Mucosa of rectum (tissue), 2 donors: ENCODE measurements around the gene RGS5.

Experiments used
- H3K27ac ChIP-seq, 2 donors: one replicate each; pipeline ENCODE4 v1.7.0; 2013; ENCODE audit warnings: inconsistent platforms in 2 of 2, low read depth in 2 of 2, low read length in 2 of 2
- H3K27me3 ChIP-seq, 2 donors: one replicate each; pipeline ENCODE4 v1.7.0; 2013; ENCODE audit warnings: low read length in 2 of 2; ENCODE audit not compliant: control insufficient read depth in 2 of 2, insufficient read depth in 2 of 2
- H3K36me3 ChIP-seq, 2 donors: one replicate each; pipeline ENCODE4 v1.7.0; 2013; ENCODE audit warnings: low read length in 2 of 2; ENCODE audit not compliant: control insufficient read depth in 2 of 2, insufficient read depth in 2 of 2
- H3K4me1 ChIP-seq, 2 donors: one replicate each; pipeline ENCODE4 v1.7.0; 2013; ENCODE audit warnings: low read length in 2 of 2, mild to moderate bottlenecking in 1 of 2; ENCODE audit not compliant: control insufficient read depth in 2 of 2, insufficient read depth in 2 of 2
- H3K4me3 ChIP-seq, 2 donors: one replicate each; pipeline ENCODE4 v1.7.0; 2013; ENCODE audit warnings: low read length in 2 of 2
- H3K9ac ChIP-seq, 2 donors: one replicate each; pipeline ENCODE4 v1.7.0; 2013; ENCODE audit warnings: low read length in 2 of 2, low read depth in 1 of 2, mild to moderate bottlenecking in 1 of 2
- H3K9me3 ChIP-seq, 2 donors: one replicate each; pipeline ENCODE4 v1.7.0; 2013; ENCODE audit warnings: low read length in 2 of 2; ENCODE audit not compliant: control insufficient read depth in 2 of 2
- donor health status: healthy.
- donor health status: Normal muscosa, but diverticular disease.

RGS5 gene

GRCh38 chr1:163227126-163227525 is 24.4 kb upstream of the RGS5 start:
- Histone ChIP-seq H3K9me3 (no peaks in the 10 kb centered on the region), H3K27me3 (no peaks in the 10 kb centered on the region), H3K9ac (no peak overlapping the region), H3K36me3 (no peaks in the 10 kb centered on the region), H3K27ac (no peak overlapping the region), H3K4me3 (no peak overlapping the region), H3K4me1 (no peaks in the 10 kb centered on the region)

GRCh38 chr1:163213626-163214025 is 10.9 kb upstream of the RGS5 start:
- Histone ChIP-seq H3K9ac (no peak overlapping the region), H3K9me3 (no peaks in the 10 kb centered on the region), H3K4me1 (no peaks in the 10 kb centered on the region), H3K4me3 (no peak overlapping the region), H3K36me3 (no peaks in the 10 kb centered on the region), H3K27me3 (no peaks in the 10 kb centered on the region), H3K27ac (no peak overlapping the region)

- H3K27me3 ChIP-seq: no peaks in the 10 kb centered on the region
- no peak overlapping the region for H3K9ac ChIP-seq
- H3K4me1 ChIP-seq: no peaks in the 10 kb centered on the region
- H3K4me3 ChIP-seq: no peak overlapping the region
- H3K27ac ChIP-seq: no peak overlapping the region
- H3K9me3 ChIP-seq: no peaks in the 10 kb centered on the region
- H3K36me3 ChIP-seq: no peaks in the 10 kb centered on the region
Observed at GRCh38 chr1:163211667-163212066, 9.0 kb upstream of the RGS5 start.

- H3K4me1 ChIP-seq: no peaks in the 10 kb centered on the region
- H3K27me3 ChIP-seq: no peaks in the 10 kb centered on the region
- H3K27ac ChIP-seq: no peak overlapping the region
- no peaks in the 10 kb centered on the region for H3K9me3 ChIP-seq
- H3K36me3 ChIP-seq: no peaks in the 10 kb centered on the region
- no peak overlapping the region for H3K4me3 ChIP-seq
- H3K9ac ChIP-seq: no peak overlapping the region
Observed at GRCh38 chr1:163205513-163205912, 2.8 kb upstream of the RGS5 start.

GRCh38 chr1:163203561-163203960 is 845 bp upstream of the RGS5 start:
- no peaks in the 10 kb centered on the region for H3K36me3 ChIP-seq
- no peak overlapping the region for H3K9ac ChIP-seq
- no peaks in the 10 kb centered on the region for H3K4me1 ChIP-seq
- H3K9me3 ChIP-seq: no peaks in the 10 kb centered on the region
- no peak overlapping the region for H3K4me3 ChIP-seq
- H3K27me3 ChIP-seq: no peaks in the 10 kb centered on the region
- no peak overlapping the region for H3K27ac ChIP-seq

- no peaks in the 10 kb centered on the region for H3K36me3 ChIP-seq
- no peaks in the 10 kb centered on the region for H3K27me3 ChIP-seq
- no peaks in the 10 kb centered on the region for H3K9me3 ChIP-seq
- H3K4me1 ChIP-seq: no peaks in the 10 kb centered on the region
- no peak overlapping the region for H3K9ac ChIP-seq
- no peak overlapping the region for H3K4me3 ChIP-seq
- no peak overlapping the region for H3K27ac ChIP-seq
Observed at GRCh38 chr1:163201906-163202305, 810 bp downstream of the RGS5 start.

GRCh38 chr1:163197022-163197421 is 5.7 kb downstream of the RGS5 start:
- no peak overlapping the region for H3K27ac ChIP-seq
- no peaks in the 10 kb centered on the region for H3K9me3 ChIP-seq
- H3K36me3 ChIP-seq: no peaks in the 10 kb centered on the region
- H3K9ac ChIP-seq: no peak overlapping the region
- H3K27me3 ChIP-seq: no peaks in the 10 kb centered on the region
- no peak overlapping the region for H3K4me3 ChIP-seq
- H3K4me1 ChIP-seq: no peaks in the 10 kb centered on the region

GRCh38 chr1:163196449-163196787 is 6.3 kb downstream of the RGS5 start:
- H3K9me3 ChIP-seq: no peaks in the 10 kb centered on the region
- H3K36me3 ChIP-seq: no peaks in the 10 kb centered on the region
- H3K4me1 ChIP-seq: no peaks in the 10 kb centered on the region
- no peak overlapping the region for H3K9ac ChIP-seq
- no peak overlapping the region for H3K4me3 ChIP-seq
- no peak overlapping the region for H3K27ac ChIP-seq
- H3K27me3 ChIP-seq: no peaks in the 10 kb centered on the region

- Histone ChIP-seq H3K9me3 (no peaks in the 10 kb centered on the region), H3K27me3 (no peaks in the 10 kb centered on the region), H3K4me1 (no peaks in the 10 kb centered on the region), H3K36me3 (no peaks in the 10 kb centered on the region), H3K9ac (no peak overlapping the region), H3K27ac (no peak overlapping the region), H3K4me3 (no peak overlapping the region)
Observed at GRCh38 chr1:163195728-163196448, 6.8 kb downstream of the RGS5 start.

GRCh38 chr1:163191301-163191700 is 11.4 kb downstream of the RGS5 start:
- Histone ChIP-seq H3K36me3 (no peaks in the 10 kb centered on the region), H3K27me3 (peaks cover 0 to 1% of the 10 kb centered on the region in 2 donors), H3K9ac (no peak overlapping the region), H3K27ac (no peak overlapping the region), H3K9me3 (no peaks in the 10 kb centered on the region), H3K4me1 (no peaks in the 10 kb centered on the region), H3K4me3 (no peak overlapping the region)

GRCh38 chr1:163188947-163189346 is 13.8 kb downstream of the RGS5 start:
- no peak overlapping the region for H3K27ac ChIP-seq

More at GRCh38 chr1:163188947-163189346, 13.8 kb downstream of the RGS5 start:
- H3K9ac ChIP-seq: no peak overlapping the region
- no peaks in the 10 kb centered on the region for H3K4me1 ChIP-seq
- no peak overlapping the region for H3K4me3 ChIP-seq
- H3K27me3 ChIP-seq: peaks cover 0 to 1% of the 10 kb centered on the region in 2 donors
- no peaks in the 10 kb centered on the region for H3K36me3 ChIP-seq
- no peaks in the 10 kb centered on the region for H3K9me3 ChIP-seq
